Activated T-cell treated with anti-CD3 and anti-CD28 coated beads for 4 hours (primary cell): ENCODE measurements around the gene ZNF521.

Experiments
- DNase-seq: peaks from one replicate; pipeline ENCODE4 v3.0.0-alpha.2; 2020

Gene ZNF521

DNA sequence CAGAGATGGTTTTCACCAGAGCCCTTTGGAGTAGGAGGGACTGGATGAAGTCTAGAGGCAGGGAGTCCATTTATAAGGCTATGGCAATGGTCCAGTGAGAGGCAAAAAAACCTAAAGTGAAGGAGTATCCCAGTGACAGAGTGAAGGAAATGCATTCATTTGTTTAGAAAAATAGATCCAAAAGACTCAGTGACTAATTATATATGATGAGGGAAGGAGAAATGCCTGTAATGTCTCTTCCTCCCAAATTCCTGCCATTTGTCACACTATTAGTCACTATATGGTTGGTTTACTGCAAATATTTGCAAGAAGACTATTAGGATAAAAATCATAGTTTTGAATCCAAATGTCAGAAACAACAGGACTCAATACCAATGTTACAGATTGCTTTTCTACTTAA is 104.2 kb downstream of the ZNF521 start:
- no peak for DNase-seq

DNA sequence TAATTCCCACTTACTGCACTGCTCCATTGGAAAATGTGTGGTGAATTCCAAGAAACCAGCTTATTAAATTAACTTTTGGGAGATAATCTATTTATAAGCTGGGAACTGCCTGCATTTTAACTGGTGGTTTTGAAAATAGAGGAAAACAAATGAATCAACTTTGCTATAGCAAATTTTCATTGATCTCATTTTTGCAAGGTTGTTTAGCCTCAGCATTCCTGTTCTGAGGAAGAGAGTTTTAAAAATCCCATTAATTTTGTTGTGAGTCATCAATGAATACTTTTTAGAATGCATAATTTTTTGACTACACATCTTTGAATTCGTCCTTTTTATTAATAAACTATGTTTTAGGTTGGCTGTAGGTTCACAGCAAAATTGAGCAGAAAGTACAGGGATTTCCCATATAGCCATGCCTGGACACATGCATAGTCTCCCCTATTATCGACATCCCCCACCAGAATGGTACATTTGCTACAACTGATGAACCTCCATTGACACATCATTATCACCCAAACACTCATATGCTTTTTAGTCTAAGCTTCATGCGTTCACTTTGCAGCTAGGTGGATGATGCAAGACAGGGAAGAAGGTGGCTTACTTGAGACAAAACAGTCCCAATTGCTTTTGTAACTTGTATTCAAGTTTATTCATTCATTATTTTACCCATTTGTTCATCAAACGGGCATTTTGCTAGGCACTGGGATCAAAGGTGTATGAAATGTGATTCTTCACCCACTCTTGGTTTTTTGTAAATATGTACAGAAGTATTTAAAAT is 106.9 kb downstream of the ZNF521 start:
- DNase-seq: no peak

DNA sequence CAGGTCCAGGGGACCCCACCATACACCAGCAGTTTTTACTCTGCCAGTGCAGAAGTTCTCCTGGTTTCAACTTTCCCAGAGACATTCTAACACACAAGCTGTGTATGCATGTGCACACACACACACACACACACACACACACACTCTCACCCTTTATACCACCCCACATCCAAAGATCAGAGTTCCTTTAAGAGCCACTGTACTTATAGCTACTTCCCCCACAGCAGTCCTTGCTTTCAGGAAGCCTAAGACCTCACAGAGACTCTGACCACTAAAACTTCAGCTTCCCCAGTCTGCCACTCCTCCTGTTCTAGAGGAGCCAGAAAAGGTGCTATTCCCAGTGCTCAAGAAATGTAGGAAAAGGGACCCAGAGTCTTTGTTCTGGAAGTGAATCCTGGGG is 107.8 kb downstream of the ZNF521 start:
- DNase-seq: no peak

DNA sequence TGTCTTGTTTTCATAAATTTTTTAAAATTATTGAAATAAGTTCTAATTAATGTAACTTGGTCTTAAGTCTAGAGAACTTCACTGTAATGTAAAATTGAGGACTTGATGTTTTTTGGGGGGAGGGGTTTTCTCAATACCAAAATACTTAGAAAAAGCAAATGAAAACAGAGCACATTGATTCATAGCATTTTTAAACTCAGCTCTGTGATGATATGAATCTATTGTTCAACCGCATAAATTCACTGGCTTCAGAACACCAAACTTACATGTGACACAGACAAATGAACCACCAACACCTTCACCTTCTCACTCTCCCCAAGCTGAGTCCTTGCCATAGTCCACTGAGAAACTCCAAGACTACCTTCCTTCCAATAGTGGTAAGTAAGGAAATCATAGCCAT is 108.2 kb downstream of the ZNF521 start:
- no peak for DNase-seq

DNA sequence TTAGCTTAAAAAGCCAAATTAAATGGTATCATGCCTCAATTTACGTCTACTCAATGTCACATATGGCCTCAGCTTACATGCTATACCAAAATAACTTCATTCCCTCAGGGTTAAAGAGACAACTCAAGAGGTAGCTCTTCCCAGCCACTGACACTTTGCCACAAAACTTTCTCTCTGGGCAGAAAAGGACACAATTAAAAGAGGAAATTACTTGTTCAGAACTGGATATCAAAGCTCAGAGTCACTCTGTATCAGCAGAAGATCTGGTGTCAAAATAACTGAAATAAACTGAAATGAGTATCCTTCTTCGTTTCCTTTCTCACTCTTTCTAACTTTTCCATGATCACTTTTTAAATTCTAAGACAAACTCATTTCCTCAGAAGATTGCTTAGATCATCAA is 108.7 kb downstream of the ZNF521 start:
- DNase-seq: no peak

DNA sequence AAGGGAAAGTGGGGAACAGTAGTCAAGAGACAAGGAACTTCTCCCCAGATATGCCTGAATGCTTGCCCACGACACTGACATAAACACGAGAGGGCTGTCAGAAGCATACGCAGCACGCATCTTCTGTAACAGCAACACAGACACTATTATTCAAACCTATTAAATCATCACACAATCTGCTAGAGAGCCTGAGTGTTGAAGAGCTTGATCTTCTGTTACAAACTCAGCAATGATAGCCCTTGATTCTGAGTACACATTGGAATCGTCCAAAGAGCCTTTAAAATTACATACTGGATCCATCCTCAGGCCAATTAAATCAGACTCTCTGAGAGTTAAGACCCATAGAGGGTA is 111.6 kb downstream of the ZNF521 start:
- DNase-seq: no peak

DNA sequence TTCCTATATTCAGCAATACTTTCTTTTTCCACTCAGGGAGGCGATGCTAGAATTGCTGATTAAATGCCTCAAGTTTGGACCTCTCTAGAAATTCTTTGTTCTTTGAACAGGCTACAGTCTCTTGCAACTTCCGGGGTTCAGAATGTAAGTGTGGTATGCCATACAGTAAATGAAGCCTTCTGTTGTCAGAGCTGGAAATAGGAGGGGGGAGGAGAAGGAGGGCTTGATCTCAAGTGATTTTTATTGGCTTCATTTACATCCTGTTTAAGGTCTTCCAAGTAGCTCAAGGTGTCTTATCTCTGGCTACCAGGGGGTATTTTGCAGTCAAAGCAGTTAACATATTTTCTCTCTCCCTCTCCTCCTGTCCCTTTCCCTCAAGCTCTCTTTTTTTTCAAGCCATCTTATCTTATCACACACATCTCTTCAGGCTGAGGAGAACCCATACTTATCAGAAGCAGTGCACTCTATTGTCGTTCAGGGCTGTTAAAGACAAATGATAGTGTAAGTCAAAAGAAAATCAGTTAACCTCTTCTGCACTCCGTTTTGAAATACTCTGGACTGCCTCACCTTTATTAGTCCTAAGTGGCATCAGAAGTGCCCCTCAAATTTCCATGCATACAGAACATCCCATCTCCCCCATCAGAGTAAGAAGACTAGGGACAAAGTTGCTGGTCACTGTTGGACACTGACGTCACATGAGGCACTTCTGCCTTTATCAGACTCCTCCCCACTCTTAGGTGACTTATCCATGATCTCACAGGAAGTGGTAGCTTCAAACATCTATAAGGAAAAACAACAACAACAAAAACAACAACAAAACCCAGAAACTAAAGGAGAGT is 112.2 kb downstream of the ZNF521 start:
- no peak for DNase-seq

DNA sequence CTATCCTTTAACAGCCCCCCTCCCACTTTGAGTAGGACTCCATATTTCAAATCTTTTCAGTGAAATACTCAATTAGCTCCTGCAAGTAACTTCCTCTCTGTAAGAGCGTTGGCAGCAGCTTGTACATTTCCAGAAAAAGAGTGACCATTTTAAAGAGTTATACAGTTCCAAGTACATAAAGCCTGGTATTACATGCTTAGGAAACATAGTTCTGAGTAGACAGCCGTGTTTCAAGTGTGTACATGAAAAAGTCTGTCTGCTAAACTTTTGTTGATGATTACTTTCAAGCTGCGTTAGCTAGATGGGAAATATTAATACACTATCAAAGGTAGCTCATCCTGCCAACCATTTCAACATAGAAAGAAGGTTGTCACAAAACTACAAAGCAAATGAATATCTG is 112.8 kb downstream of the ZNF521 start:
- DNase-seq: no peak

DNA sequence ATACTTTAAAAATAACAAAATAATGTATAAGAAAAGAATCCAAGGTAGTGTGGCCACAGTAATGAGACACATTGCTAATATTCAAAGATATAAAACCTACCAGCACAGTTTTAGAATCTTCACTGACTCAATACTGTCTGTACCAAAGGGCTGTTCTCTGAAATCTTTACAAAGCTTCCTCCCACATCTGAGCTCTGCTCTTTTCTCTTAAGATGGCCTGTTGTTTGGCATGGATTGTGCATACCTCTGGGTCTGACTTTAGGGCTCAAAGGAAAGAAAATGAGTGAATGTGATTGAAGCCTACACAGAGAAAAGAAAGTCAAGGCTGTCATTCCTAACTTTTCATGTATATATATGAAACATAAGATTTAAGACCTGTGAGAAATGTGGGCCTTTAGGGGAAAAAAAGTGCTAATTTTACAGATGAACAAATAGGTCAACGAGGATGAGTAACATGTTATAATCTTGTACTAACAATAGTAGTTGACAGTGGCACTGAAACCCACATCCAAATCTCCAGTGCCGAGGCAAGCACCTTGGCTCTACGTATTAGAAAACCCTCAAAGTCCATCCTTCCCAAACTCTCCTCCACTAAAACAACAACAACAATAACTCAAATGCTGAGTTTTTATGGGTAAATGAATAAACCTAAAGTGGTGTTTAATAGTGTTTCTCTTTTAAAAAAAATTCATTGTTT is 114.2 kb downstream of the ZNF521 start:
- DNase-seq: no peak

DNA sequence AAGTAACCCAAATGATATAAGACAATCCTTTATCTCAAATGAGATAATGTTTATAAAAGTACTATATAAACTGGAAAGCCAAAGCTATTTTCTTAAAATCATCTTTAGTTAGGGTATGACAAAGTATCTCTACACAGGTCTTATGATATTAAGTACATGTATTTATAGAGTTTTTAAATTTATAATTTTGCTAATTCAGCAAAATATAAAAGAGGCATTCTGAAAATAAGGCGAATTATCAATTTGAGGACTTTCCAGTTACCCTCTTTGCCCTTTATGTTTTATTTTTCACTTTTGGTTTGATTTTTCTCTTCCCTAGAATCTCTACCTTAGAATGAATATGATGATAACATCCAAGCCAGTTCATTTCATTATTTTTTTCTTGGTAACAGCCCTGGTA is 115.2 kb downstream of the ZNF521 start:
- DNase-seq: no peak

DNA sequence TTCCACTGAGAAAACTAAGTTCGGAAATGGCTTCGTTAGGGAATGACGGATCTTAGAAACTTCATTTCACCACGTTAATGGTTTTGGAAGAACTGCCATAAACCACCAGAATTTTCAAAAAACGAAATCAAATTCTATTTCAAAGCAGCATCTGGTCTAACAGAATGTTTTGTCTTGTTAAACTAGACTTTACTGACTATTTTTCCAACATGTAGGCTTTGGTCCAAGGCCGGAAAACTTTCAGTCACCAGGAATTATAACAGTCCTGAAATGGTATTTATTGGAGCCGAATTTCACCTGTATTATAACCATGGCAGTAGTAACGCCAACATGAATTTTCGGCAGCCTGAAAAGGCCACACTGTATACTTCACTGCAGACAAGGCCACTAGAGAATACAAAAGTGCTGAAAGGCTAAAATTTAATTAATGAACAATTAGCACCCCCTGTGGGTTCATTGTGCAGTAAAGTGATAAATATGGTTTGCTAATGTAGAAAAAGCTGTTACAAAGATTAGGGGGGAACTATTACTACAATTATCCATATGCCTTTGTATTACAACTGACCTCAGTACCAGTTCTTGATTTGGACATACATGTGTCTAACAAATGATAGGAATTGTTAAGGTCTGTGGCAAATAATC is 116.4 kb downstream of the ZNF521 start:
- DNase-seq: no peak

DNA sequence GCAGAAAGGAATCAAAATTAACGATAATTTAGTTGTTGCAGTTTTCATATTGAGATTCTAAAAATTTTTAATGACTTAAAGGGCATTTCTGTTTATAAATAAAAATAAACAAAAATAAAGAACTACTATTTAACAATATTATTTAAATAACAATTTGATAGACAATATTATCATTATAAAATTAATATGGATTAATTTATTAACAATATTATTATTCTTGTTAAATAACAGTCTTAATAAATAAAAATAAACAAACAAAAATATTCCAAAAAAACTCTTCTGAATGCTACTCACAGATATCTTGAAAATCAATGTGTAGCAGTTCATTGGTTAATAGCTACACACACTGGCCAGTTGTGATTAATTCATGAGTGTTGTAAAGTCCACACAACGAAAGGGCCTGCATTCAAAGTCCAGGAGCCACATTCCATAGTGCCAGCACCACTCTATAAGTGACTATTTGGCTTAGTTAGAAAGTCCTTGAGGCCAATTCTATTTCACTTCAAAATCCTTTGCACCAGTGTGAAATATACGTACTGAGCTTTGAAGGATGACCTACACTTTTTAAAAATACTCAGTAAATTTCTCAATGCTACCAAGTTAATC is 117.1 kb downstream of the ZNF521 start:
- no peak for DNase-seq

DNA sequence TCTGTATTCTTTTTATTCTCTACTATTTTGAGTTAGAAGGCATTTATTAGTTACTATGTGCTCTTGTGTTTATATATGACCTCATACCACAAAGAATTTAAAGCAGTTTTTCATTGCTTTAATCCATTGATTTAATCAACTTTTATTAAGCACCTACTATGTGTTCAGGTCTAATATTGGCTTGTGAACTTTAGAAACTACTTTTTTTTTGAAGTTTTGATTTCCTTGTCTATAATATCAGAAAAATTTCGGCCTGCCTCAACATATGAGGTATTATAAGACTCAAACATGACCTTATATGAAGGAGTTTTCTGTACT is 117.7 kb downstream of the ZNF521 start:
- DNase-seq: no peak

DNA sequence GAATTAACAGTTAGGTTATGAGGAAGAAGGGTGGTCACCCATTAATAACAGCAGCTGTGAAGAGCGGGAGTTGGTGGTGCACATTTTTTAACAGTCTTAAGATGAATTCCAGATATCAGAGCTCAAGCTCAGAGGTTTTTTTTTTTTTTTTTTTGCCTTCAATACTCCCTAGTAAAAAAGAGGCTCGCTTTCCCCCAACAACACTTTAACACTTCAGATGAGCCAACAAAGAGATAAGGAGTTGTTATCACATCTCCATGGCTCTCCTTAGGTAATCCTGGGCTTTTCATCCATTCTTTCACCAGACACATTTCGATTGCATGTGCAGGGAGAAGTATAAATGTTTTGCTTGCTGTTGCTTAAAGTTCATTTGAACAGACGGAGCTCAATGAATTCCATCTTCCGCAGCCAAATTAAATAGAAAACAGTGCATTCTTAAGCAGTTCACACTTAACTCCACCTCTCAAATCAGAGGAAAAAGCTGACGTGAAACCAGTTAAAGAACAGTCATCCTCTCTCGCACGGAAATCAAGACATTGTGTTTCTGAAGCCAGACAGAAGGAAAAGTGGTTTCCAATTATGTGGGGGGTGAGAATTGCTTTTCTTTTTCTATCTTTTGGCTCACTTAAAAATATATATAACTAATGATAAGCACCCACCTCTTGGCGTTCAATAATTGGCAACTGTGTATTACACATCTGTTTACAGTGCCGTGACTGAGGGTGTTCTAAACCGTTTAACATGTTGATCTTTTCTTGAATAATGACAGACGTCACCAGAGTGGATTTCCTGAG is 118.2 kb downstream of the ZNF521 start:
- no peak for DNase-seq

DNA sequence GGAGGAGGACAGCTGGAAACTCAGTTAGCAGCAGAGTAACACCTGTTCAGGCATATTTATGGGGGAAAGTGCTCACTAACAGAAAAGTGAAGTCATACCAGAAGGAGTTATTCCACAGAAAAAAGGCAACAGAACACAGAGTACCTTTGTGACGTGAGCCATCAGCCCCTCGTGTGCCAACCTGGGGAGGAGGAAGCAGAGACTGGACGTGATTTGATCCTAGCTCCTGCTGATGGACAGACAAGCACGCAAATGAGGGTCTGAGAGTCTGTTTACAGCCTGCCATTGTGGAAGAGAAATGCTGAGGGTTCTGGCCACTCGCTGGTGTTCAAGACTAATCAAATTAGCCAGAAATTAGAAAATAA is 120.7 kb downstream of the ZNF521 start:
- no peak for DNase-seq

DNA sequence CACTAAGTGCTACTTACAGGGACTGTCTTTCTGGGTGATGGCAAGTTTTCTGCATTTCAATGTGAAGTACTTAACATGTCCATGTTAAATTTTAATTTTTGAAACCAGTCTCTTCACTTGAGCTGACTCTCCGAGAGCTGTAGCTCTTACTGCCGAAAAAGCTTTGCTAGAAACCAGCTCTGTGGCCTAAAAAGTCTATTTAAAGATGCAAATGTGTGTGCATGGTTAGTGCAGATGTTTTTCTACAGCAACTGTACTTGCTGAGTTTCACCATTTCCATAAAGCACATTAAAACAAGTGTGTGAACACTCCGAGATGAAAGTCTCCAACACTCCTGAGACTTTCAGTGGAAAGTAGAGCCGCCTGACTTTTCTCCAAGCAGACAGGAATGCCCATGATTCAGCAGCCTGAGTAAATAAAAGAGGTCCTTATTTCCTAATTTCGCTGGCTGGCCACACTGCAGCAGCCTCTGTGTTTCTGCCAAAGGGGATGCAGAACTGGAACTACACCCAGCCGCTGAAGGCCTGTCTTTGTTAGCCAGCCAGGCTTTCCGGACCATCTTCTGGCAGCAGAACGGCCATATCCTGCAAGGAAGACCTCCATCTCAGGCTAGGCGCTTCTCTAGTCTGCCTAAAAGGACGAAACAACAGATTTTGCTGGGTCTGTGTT is 121.2 kb downstream of the ZNF521 start:
- DNase-seq: no peak

DNA sequence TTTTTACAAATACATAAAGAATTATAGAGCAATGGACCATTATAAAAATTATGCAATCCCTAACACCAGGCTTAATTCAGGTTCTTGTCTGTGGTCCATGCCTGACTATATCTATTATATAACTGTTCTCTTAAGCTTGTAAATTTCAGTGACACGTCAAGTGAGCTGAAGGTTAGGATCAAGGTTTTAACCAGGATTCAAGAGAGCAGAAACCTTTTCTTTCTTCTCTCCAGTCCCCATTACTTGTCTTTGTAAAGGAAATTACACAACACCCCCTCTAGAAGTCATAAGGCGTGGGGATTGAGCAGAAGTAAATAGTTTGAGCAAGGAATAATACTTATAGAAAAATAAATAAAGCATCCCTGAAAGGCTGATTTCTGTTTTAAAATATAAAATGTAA is 122.0 kb downstream of the ZNF521 start:
- DNase-seq: no peak

DNA sequence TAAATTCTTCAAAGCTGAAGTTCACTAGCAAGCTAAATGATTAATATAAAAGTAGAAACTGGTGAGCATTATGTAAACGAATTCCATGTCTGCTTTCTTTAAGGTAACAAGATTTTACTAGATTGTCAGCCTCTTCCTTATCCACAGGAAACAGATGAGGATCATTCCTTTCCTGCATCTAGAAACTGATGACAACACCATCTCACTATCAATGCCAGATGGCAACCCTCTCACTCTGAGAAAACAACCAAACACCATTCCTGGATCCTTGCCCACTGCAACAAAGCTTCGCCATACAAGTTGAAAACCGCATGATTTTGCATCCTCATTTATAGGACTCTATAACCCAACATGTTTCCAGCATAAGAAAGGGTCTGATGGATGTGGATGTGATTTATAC is 122.9 kb downstream of the ZNF521 start:
- DNase-seq: no peak

DNA sequence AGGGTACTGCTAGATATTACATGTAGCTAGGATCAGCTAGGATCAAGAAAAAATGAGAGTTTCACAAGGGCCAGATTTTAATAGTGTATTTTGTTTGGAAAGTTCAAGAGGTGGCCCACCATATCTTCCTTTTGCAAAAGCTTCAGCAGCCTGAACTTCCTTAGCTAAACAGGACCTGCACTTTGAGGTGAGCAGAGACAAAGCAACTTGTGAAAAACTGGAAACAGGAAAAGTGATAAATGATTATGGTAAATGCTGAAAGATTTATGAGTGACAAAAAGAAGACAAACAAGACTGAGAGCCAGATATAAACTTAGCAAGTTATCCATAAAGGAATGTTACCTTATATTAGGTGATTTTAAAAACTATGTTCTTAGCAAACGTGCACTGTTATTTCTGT is 123.6 kb downstream of the ZNF521 start:
- no peak for DNase-seq

DNA sequence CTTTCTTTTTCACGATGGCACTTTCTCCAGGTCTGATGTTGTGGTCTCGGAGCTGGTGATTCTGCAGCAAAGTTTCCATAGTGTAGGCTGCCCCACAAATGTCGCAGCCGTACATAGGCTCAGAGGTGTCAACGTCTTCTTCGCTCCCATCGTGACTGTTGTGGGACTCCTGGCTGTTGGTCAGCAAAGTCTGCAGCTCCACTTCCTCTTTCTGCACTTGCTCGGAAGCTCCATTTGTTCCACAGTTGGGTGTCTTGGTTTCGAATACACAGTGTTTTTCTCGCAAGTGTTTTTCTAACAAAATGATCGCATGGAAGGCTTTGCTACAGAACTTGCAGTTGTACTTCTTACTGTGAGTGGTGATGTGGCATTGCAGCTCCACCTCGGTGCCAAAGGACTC is 126.8 kb downstream of the ZNF521 start:
- DNase-seq: no peak
